Measurements from ENCODE around the gene MED14.
"Not testable (repeated sequence)": the region's sequence is repeated elsewhere in the genome, so short reads cannot be mapped to it uniquely, and the experiment has no call there.

Gene MED14

DNA sequence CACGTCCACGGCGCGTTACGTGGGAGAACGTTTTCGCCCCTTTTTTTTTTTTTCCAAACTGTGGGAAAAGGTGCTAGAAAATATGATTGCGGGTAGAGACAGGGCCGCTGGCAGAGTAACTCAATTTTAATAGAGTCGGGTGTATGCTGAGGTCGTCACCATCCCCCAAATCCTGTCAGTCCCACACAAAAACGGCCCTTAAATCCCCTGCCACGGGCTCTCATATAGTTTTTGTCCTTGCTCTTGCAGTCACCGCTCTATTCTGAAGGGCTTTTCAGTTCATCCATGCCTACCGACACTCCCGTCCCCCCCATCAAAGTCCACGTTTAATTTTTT, 796 bp upstream of the MED14 start:
- ChIA-PET CTCF (interaction anchor here (0.6 to 1.1 kb wide), 2 partner anchors 27 to 84 kb away, joined by 3 to 4 read pairs; no protein-coding TSS in a partner anchor), POLR2A (interaction anchor here (1.0 to 1.4 kb wide), 4 partner anchors 11 to 88 kb away, joined by 3 to 4 read pairs (median 4); partner anchors contain the start of gene CXorf38)
- no peak for DNase-seq (ENCODE audit: extremely low spot score)
- TF ChIP-seq ELF4 (IDR thresholded peaks at IDR 0.05) (no peak), ARNT (IDR thresholded peaks at IDR 0.05) (no peak), SUZ12 (IDR thresholded peaks at IDR 0.05) (no peak), FOXK2 (IDR thresholded peaks at IDR 0.05) (no peak), NFRKB (IDR thresholded peaks at IDR 0.05) (no peak), L3MBTL2 (conservative IDR thresholded peaks at IDR 0.05) (no peak), LEF1 (IDR thresholded peaks at IDR 0.05; ENCODE audit: borderline replicate concordance) (no peak), HDGF (IDR thresholded peaks at IDR 0.05; ENCODE audit: borderline replicate concordance) (no peak), TARDBP (IDR thresholded peaks at IDR 0.05) (no peak), CTBP1 (IDR thresholded peaks at IDR 0.05; ENCODE audit: borderline replicate concordance) (no peak), FOXA1 (IDR thresholded peaks at IDR 0.05) (no peak)
- TF ChIP-seq, protein P1, sequence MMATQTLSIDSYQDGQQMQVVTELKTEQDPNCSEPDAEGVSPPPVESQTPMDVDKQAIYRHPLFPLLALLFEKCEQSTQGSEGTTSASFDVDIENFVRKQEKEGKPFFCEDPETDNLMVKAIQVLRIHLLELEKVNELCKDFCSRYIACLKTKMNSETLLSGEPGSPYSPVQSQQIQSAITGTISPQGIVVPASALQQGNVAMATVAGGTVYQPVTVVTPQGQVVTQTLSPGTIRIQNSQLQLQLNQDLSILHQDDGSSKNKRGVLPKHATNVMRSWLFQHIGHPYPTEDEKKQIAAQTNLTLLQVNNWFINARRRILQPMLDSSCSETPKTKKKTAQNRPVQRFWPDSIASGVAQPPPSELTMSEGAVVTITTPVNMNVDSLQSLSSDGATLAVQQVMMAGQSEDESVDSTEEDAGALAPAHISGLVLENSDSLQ (IDR thresholded peaks at IDR 0.05): no peak

DNA sequence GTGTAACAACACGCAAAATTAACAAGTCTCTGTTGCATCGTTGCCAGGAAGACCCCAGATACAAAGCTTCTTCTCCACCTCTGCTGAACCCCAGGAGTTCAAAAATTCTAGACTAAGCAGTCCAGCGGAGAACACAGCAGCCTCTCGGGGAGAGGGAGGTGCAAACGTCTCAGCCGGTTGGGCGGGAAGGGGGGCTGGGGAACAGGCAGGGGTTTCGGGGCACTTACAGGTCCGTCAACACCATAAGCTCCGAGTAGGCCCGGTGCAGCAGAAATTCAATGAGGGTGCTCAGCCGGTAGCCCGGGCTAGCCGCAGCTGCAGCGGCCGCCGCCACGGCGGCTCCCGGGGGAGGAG, 394 bp downstream of the MED14 start:
- no peak for DNase-seq (ENCODE audit: extremely low spot score)
- ChIA-PET POLR2A (interaction anchor here (1.0 to 1.4 kb wide), 5 partner anchors 8 to 87 kb away, joined by 3 to 4 read pairs (median 3); partner anchors contain the start of gene CXorf38), CTCF (interaction anchor here (1.1 kb wide), 1 partner anchor 83 kb away, joined by 3 read pairs; no protein-coding TSS in a partner anchor)
- TF ChIP-seq FOXK2 (IDR thresholded peaks at IDR 0.05) (no peak), ZNF384 (IDR thresholded peaks at IDR 0.05) (no peak)

DNA sequence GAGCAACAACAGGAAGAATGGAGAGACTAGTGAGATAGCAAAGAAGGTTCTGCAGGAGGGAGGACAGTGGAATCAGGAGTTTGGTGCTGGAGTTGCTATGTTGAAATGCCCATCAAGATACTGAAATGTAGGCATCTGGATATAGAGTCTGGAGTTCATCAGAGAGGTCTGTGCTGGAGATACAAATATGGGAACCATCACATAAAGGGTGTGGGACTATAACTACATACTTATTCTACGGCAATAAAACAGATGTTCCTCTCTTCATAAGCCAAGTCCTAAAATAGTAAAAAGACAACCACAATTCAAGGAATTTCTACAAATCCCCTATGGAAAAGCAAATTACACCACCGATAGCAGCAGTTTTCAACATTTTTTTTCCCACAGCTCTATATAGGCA, 1.6 kb downstream of the MED14 start:
- ChIA-PET POLR2A (no interaction called here), CTCF (no interaction called here)
- TF ChIP-seq SP1 (IDR thresholded peaks at IDR 0.05): no peak
- DNase-seq (ENCODE audit: extremely low spot score): no peak

DNA sequence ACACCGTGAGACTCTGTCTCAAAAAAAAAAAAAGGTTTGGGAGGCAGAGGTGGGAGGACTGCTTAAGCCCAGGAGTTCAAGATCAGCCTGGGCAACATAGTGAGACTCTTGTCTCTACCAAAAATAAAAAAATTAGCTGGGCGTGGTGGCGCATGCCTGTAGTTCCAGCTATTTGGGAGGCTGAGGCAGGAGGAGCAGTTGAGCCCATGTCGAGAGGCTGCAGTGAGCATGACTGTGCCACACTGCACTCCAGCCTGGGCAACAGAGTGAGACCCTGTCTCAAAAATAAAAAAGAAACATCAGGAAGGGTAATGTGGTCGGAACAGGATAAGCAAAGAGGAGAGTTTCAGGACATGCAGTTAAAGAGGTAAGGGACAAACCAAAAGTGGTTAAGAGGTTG, 2.8 kb downstream of the MED14 start:
- POLR2A ChIA-PET; DNase-seq (ENCODE audit: extremely low spot score); CTCF ChIA-PET: not testable (repeated sequence)

DNA sequence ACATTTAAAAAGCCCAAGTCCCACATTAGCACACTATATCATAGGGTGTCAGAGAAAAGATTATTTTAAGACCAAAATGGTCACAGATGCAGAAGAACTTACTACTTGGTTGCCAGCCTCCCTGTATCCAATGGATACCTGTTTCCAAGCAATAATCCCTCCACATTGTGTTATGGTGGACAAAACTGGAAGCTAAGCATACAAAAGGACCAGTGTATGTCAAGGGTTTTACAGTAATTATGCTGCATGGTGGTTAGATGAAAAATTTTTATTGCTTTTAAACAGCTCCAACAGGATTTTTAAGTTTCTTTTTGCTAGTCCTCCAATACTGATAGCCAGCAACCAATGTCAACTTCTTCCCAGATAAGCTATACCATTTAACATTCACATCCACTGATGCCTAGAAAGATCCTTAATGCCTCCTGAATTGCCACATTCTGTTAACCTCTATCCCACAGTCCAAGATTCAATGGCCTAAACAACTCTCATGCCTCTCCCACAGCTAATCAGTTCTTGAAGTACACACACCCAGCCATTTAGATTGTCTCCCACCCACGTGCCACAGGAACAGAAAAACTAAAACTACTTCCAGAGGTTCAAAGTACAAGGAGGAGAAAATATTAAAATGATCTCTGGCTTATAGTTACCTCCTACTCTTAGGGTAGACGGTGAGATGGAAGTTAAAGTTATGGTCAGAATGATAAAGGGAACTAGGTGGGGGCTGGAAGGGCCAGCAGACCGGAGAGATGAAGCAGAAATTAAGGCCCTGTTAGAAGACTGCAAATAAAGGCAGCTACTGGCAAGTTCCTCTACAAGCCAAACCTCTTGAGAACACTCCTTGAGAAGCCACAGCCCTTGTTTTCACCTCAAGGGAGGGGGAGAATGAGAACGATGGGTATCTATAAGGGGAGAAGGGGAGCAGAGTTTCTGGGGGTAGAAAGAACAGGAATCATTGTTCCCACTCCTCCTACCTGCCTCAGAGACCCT, 5.5 kb downstream of the MED14 start:
- TF ChIP-seq FOXK2 (IDR thresholded peaks at IDR 0.05) (no peak), HDGF (IDR thresholded peaks at IDR 0.05; ENCODE audit: borderline replicate concordance) (no peak), NFRKB (IDR thresholded peaks at IDR 0.05) (no peak), CTBP1 (IDR thresholded peaks at IDR 0.05; ENCODE audit: borderline replicate concordance) (no peak), ELF4 (IDR thresholded peaks at IDR 0.05) (no peak), FOXM1 (IDR thresholded peaks at IDR 0.05; ENCODE audit: borderline replicate concordance) (no peak), SUZ12 (IDR thresholded peaks at IDR 0.05) (no peak), ZNF384 (IDR thresholded peaks at IDR 0.05) (no peak), L3MBTL2 (conservative IDR thresholded peaks at IDR 0.05) (no peak), ARNT (IDR thresholded peaks at IDR 0.05) (no peak), FOXA1 (IDR thresholded peaks at IDR 0.05) (no peak), LEF1 (IDR thresholded peaks at IDR 0.05; ENCODE audit: borderline replicate concordance) (no peak), BHLHE40 (IDR thresholded peaks at IDR 0.05; ENCODE audit: borderline replicate concordance) (no peak), SP1 (IDR thresholded peaks at IDR 0.05) (no peak), TARDBP (IDR thresholded peaks at IDR 0.05) (no peak)
- TF ChIP-seq, protein P1 (IDR thresholded peaks at IDR 0.05): no peak
- CTCF ChIA-PET: interaction anchor here (0.7 kb wide), 1 partner anchor 345 kb away, joined by 3 read pairs; no protein-coding TSS in a partner anchor
- no peak for DNase-seq (ENCODE audit: extremely low spot score)
- POLR2A ChIA-PET: no interaction called here

DNA sequence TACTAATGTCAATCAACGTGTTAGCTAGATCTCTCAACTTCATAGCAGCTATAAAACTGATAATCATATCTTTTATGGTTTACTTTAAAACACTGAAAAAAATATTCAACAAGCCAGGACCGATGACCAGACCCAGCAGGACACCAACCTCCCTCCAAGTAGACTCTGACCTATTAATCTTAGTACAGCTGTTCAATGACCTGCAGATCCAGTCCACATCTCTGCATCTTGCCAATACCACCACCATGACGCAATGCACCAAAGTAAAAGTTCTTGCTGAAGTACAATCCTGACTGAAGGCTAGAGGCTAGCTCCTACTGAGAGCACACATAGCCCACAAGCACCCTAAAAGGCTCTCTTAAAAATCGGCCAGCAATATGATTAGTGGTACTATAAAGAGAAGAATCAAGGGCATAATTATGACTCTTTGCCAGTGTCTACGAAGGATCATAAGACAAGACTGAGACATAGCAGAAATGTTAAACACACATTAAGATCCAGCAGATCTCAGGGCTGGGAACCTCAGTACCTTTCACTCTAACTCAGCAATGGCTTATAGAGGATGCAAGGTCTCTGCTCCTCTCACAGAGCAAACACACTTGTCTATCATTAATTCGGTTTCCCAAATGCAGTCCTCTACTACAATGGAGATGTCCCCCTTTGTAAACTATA, 7.6 kb downstream of the MED14 start:
- POLR2A ChIA-PET: no interaction called here
- TF ChIP-seq SUZ12 (IDR thresholded peaks at IDR 0.05) (no peak), ARNT (IDR thresholded peaks at IDR 0.05) (no peak), NFRKB (IDR thresholded peaks at IDR 0.05) (no peak), CTBP1 (IDR thresholded peaks at IDR 0.05; ENCODE audit: borderline replicate concordance) (no peak)

DNA sequence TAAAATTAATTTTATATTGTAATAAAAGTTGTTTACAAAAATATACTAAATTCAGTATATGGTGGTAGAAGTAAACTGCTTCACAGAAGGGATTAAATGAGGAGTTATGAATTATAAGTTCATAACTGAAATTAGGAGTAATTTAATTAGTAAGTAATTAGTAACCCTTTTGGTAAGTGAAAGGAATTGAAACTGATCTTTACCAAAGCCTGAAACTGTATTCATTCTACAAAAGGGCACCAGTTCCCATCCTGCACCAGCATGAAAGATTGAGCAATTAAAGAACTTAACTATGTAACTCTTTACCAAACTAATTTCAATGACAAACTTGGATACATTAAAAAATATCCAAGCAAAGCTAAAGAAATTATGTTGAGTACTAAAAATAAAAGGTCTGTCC, 8.2 kb downstream of the MED14 start:
- CTCF ChIA-PET: interaction anchor here (0.5 kb wide), 1 partner anchor 184 kb away, joined by 3 read pairs; no protein-coding TSS in a partner anchor
- DNase-seq (ENCODE audit: extremely low spot score): no peak
- TF ChIP-seq ZNF384 (IDR thresholded peaks at IDR 0.05) (no peak), FOXA1 (IDR thresholded peaks at IDR 0.05) (no peak), ARNT (IDR thresholded peaks at IDR 0.05) (no peak), BHLHE40 (IDR thresholded peaks at IDR 0.05; ENCODE audit: borderline replicate concordance) (no peak)
- POLR2A ChIA-PET: interaction anchor here (0.9 kb wide), 1 partner anchor 8 kb away, joined by 3 read pairs; the partner anchor contains the start of gene MED14

More for the DNA sequence above, 7.6 kb downstream of the MED14 start:
- CTCF ChIA-PET: interaction anchor here (0.5 kb wide), 1 partner anchor 184 kb away, joined by 3 read pairs; no protein-coding TSS in a partner anchor
- no peak for DNase-seq (ENCODE audit: extremely low spot score)

Measured in HEK293T (cell line).